ENCODE data around the gene EFNA4. TPM values are rescaled to one million over a fixed set of nuclear protein-coding genes. Genes with fewer than 3 reads are reported as not detected.

The EFNA4 gene
- total RNA-seq, 1 donor from 2014 or later = 5.3 TPM

DNA sequence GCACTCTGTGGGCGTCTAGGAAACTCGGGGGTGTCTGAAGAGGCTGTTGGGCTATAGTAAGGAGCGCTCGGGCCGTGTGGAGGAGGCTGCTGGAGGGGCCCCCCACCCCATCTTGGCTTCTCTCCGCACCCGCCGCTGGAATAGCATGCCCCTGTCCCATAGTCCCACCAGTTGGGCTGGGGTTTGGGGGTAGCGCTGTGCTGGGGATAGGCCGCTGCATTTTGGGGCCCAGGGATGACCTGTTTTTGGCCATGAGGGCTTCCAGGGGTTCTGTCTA lies 15.6 kb downstream of the EFNA4 start:
- no peaks in the 10 kb centered on the region for H3K36me3 ChIP-seq
- no peaks in the 10 kb centered on the region for H3K9me3 ChIP-seq
- peaks cover 52% of the 10 kb centered on the region for H3K27me3 ChIP-seq
- DNase-seq (no peak), ATAC-seq (no peak)
- peaks cover 44% of the 10 kb centered on the region for H3K4me1 ChIP-seq
- TF ChIP-seq, protein P1, sequence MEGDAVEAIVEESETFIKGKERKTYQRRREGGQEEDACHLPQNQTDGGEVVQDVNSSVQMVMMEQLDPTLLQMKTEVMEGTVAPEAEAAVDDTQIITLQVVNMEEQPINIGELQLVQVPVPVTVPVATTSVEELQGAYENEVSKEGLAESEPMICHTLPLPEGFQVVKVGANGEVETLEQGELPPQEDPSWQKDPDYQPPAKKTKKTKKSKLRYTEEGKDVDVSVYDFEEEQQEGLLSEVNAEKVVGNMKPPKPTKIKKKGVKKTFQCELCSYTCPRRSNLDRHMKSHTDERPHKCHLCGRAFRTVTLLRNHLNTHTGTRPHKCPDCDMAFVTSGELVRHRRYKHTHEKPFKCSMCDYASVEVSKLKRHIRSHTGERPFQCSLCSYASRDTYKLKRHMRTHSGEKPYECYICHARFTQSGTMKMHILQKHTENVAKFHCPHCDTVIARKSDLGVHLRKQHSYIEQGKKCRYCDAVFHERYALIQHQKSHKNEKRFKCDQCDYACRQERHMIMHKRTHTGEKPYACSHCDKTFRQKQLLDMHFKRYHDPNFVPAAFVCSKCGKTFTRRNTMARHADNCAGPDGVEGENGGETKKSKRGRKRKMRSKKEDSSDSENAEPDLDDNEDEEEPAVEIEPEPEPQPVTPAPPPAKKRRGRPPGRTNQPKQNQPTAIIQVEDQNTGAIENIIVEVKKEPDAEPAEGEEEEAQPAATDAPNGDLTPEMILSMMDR (IDR thresholded peaks at IDR 0.05) = no peak
- H3K27ac ChIP-seq = no peak overlapping the region
- peak overlapping the region; percentile 43 for H3K4me3 ChIP-seq
- intact Hi-C loops (cut with DNase I) = no loop called here

DNA sequence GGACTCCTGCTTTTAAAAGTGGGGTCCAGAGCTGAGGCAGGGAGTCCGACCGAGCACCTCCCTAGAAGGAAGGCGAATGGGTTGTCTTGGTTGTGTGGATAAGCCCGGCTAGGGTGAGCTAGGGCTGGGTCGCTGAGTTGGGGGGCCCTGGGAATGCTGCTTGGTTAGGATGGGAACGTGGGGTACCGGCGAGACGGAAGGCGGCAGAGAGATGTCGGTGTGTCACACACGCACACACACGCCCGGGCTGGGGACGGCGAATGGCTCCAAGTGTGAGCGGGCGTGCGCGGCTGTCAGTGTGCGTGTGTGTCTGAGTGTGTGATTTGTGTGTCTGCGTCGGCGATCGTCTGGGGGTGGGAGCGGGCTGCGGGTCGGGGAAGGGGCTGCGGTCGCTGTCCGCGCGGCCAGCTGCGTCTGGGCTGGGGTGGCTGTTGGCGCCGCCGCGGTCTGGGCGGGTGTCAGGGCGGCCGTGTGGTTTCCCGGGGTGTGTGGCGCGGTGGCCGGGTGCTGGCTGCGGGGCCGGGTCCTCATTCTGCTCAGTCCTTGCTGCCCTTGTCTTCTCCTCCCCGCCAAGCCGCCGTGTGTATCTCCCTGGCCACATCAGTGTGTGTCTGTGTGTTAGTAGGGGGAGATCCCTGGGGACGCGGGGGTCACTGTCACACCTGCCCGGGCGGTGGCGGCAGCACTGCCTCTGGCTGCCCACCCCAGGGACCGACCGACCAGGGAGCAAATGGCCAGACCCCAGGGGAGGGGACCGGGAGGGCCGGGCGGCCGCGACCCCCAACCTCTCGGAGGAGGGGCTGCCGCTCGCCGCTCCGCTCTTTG lies 16.2 kb downstream of the EFNA4 start:
- no peak for DNase-seq
- H3K9me3 ChIP-seq = no peaks in the 10 kb centered on the region
- TF ChIP-seq, protein P1 (IDR thresholded peaks at IDR 0.05) = no peak

GRCh38 chr1:155080312-155081228 lies 17.0 kb downstream of the EFNA4 start:
- TF ChIP-seq, protein P1 (IDR thresholded peaks at IDR 0.05) = no peak
- Histone ChIP-seq H3K36me3 (no peaks in the 10 kb centered on the region), H3K9me3 (no peaks in the 10 kb centered on the region), H3K4me3 (peak overlapping the region; percentile 14), H3K27ac (no peak overlapping the region), H3K27me3 (peaks cover 55% of the 10 kb centered on the region), H3K4me1 (peaks cover 49% of the 10 kb centered on the region)
- intact Hi-C loops (cut with DNase I) = no loop called here
- no peak for DNase-seq
- no peak for ATAC-seq

More for the DNA sequence above, 16.2 kb downstream of the EFNA4 start:
- no peak overlapping the region for H3K4me3 ChIP-seq
- intact Hi-C loops (cut with DNase I) = no loop called here
- ATAC-seq = no peak
- no peak overlapping the region for H3K27ac ChIP-seq
- no peaks in the 10 kb centered on the region for H3K36me3 ChIP-seq
- peaks cover 48% of the 10 kb centered on the region for H3K4me1 ChIP-seq
- peaks cover 55% of the 10 kb centered on the region for H3K27me3 ChIP-seq

GRCh38 chr1:155081472-155082300 lies 18.1 kb downstream of the EFNA4 start:
- no peak for ATAC-seq
- Histone ChIP-seq H3K9me3 (no peaks in the 10 kb centered on the region), H3K36me3 (no peaks in the 10 kb centered on the region), H3K4me3 (peak overlapping the region; percentile 34), H3K4me1 (peaks cover 53% of the 10 kb centered on the region), H3K27me3 (peaks cover 55% of the 10 kb centered on the region), H3K27ac (no peak overlapping the region)
- no peak for DNase-seq
- intact Hi-C loops (cut with DNase I) = no loop called here
- TF ChIP-seq, protein P1 (IDR thresholded peaks at IDR 0.05) = no peak

DNA sequence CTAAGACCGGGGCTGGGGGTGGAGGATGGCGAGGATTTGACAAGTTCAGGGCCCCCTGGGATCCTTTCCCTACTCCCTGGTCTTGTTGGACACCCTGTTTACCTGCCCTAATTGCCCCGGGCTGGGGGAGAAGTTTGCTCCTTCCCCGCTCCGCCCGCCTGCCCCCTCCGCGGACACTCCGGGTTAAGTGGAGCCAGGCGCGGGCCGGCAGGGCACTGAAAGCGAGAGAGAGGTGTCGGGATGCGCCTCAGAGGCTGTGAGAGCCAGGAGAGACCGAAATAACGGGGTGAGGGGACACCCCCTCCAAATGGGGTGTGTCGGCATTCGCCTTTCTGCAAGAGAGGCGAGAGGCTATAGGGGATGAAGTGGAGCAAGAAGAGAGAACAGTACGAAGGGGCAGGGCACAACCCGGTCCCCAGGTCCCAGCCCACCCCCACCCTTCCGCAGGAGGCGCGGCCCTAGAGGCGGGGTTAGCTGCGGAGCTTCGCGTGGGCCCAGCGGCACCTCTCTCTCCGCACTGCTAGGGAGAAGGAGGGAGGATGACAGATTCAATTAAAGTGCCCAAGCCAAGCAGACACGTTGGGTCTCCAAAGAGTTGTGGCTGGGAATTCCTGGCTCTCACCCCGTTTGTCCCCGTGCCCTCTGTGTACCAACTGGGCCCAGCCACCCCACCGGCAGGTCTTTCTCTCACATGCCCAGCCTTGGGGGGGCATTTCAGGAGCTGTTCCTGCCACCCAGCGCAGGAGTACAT lies 18.9 kb downstream of the EFNA4 start:
- no peak overlapping the region for H3K27ac ChIP-seq
- H3K4me1 ChIP-seq = peaks cover 53% of the 10 kb centered on the region
- ATAC-seq = no peak
- H3K4me3 ChIP-seq = no peak overlapping the region
- no peak for DNase-seq
- intact Hi-C loops (cut with DNase I) = no loop called here
- no peaks in the 10 kb centered on the region for H3K36me3 ChIP-seq
- no peaks in the 10 kb centered on the region for H3K9me3 ChIP-seq
- TF ChIP-seq, protein P1 (IDR thresholded peaks at IDR 0.05) = no peak
- H3K27me3 ChIP-seq = peaks cover 55% of the 10 kb centered on the region

All from upper lobe of right lung (tissue), 1 donor.